ELR (cell line): ENCODE data around the gene NRP2.

Experiments used
- DNase-seq: peaks from one replicate; pipeline ENCODE4 v3.0.0-alpha.2; 2015; ENCODE audit warnings: low read depth

NRP2 gene

DNA sequence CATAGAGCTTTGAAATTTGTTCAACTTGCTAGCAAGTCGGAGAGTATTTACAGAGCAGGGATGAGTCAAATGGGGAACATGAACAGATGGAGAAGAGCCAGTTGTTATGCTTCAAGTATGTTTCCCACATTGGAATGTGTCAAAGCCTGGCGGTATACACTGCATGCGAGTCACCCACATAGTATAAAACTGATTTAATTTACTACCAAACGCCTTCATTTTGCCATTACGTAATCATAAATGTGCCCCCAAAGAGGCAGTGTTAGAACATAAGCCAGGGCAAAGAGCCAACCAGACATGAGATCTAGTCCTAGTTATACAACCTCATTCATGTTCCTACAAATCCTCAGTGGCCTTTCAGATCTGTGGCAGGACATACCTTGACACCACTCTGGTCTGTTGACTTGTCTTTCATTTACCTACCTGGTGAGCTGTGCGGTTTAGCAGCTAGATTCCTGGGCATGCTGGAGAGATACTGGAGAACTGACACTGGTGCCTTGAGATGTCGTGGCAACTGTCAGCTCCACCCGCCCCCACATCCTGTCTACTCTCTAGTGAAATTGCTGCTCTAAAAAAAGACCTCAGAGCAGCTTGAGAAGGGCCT is 21.7 kb upstream of the NRP2 start:
- DNase-seq = peak; percentile 81

DNA sequence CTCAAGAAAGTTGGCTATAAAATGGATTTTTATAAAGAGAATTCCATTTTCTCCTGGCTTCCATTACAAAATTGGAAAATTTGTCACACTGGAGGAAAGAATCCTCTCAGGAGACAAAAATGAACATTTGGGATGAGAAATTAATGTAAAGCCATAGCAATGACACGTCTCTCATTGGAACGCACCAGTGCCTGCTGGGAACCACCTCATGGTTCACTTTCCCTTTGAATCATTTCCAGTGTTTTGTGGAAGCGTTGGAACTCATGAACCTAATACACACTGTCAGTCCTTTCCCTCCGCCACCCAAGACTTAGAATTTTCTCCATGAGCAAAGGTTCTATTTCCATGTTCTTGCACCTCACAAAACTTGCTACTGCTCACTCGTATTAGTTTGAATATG is 21.0 kb upstream of the NRP2 start:
- no peak for DNase-seq

DNA sequence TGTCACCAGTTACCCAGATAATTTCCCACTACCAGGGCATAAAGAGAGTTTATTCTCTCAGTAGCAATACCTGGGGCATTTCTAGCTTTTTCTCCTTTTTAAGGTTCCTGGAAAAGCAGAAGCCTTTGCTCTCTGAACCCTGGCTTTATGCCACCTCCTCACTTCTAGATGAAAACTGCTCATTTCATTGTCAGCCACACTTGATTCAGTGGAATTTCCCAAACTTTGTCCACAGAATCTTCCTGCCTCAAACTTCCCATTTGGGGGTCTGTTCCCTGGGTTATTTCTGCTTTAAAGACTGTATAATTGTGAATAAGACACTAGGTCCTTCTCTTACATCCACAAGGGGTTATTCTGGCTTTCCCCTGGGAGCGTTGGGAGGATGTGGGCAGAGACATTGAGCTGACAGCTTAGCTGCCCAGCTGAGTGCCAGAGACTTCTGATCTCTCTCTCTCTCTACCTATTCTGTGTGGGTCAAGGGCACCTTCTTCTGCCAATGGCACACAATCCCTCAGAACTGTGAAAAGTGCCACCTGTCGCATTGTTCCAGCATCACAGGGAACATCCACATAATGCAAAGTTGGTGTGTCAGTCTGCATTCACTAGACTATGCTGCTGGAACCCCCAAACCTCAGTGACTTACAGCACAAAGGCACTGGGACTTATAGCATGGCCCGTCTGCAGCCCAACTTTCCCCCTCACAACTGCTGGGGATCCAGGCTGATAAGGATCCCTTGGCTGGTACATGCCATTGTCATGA is 19.9 kb upstream of the NRP2 start:
- no peak for DNase-seq

DNA sequence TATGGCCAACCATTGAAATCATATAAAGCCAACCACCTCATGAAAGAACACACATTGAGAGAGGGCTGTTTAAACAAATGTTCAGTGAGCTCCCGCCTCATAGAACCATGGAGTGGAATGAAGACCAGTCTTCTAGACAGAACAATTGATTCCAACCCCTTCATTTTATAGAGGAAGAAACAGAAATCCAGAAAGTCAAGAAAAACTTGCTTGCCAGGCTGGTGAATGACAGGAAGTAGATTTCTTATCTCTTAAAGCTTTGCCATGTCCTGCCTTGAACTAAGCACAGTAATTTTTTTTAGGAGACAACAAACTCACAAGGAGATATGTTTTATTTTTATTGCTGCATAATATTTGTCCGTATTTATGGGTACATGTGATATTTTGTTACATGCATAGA is 16.5 kb upstream of the NRP2 start:
- no peak for DNase-seq

DNA sequence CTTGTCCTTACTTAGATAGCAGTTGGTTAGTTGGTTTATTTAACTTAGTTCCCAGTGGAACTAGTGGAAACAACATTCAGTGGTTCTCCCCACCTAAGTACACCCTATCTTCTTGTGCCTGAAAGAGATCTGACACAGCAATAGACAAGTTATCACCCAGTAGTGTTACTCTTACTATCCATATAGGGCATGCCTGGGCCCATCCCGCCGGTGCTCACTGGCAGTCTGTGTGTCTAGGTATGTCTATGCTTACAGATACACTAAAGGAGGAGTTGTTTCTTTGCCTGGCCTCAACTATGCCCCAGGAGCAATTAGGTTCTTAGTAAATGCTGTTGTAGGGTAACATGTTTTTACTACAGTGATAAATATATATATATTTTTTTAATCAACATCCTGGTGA is 12.0 kb upstream of the NRP2 start:
- DNase-seq = no peak

DNA sequence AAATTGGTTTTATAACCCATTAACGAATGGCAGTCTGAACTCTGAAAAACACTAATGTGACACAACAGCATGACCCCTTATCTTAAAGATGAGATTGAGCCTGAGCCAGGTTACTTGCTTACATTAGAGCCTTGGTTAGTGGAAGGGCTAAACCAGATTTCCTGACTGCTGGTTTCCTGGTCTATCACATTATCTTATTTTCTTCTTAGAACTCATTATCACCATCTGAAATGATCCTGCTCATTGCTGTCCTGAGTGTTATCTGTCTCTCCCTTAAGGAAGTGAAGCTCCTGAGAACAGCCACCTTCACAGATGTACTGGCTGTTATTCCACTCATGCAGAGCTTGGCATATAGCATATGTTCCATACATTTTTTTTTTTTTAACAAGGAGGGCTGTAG is 9.0 kb upstream of the NRP2 start:
- no peak for DNase-seq

DNA sequence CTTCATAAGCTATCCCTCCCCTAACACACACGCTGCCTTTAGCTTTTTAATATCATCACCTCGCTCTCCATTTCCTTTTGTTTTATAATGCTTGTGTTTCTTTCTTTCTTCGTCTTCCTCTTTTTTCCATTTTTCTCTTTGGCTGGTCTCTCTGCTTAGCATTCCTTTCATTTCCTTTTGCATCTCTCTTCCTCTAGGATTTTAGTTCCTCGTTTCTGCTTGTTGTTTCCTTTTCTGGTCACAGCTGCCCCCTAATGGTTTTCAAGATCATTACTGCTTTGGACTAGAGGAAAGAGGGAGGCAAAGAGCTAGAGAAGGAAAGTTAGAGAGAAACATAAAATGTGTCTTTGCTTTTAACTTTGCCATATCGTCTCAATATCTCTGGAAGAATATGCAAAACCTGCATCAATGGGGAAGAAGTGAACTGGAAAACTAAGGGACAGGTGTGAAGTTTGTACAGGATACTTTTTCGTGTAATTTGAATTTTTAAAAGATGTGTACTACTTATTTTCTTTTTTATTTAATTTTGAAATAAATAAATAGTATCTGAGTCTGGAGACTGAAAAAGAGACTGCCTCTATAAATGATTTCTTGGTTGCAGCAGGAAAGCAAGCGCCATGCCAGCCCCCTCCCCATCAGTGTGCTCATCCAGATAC is 6.3 kb upstream of the NRP2 start:
- DNase-seq = peak; percentile 79

DNA sequence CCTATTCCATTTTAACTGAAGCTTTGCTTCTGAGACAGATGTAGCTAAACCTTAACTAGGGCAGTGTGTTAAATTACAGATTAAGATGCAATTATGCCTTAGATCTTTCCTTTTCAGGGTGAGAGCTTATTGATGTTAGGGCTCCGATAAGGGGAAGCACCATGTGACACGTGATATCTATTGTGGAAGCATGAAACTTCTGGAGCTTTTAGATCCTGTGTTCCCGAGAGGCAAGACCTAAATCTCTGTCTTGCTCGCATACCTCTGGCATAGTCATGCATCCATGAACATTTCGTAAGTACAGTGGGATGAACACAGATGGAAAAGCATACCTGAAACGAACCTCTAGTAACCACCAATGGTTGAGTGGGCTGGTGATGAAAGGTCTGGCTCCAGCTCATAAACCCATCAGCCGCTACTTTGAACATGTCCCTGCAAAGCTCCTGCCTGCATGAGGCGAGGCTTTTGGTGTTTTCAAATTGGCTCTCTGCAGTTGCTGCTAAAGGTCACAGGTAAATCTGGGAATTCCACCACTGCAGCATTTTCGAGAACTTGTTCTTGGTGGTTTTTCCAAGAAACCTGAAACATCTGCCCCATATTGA is 3.7 kb upstream of the NRP2 start:
- no peak for DNase-seq

DNA sequence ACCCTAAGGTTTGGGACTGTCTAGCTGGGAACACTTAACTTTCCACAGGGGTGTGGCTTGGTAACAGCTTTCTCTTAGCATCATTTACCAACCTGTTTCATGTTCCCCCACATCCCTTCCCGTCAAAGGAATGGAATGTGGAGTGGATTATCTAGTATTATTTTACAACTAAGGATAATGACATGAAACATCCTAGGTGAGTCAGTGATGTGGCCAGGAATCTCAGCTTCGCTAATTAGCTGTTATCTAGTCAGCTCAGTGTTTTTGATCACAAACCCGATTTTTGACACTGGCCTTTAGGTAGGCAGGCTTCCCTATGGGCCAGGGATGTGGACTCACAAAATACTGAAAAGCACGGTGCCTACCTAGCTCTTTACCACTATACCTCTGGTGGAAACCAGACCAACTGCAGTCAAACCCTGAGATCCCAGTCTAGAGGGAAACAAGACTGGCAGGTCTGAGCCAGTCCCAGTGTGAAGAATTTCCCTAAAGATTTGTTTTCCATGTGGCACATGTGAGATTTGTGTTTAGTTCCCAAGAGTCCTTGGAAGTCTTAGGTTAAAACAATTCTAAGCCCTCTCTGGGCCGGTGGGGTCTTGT is 2.8 kb upstream of the NRP2 start:
- DNase-seq = no peak

DNA sequence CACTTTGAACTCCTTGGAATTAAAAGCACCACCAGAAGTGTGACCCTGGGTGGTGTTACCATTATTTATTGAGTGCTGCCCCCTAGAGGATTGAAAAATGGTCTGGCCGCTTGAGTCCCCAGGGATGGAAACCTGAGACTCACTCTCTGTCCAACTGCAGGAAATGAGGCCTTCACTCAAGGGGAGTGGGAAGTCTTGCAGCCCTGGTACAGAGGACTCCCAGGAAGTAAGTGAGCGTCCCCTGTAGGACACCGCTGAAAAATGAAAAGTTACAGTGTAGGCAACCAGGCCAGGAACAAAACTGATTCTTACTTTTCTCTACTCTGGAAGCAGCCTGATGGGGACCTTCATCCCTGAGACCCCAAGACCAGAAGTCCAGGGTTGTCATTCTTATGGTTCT is 2.2 kb upstream of the NRP2 start:
- peak; percentile 93 for DNase-seq

DNA sequence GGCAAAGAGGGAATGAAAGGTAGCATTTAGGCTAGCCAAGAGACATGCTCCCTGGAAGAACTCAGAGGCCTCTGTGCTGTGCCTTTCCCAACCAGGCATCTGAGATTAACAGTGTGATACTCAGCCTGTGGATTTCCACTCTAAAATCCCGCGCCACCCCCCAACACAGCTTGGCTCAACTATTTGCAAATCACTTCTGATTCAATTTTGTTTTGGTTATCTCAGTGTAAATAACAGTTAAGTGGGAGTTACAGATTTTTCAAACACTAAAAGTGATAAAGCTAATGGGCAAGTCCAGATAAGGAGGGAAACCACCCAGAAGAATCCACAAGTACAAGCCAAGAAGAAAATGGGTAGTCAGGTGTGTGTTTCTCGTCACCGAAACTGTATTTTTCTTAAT is 1.4 kb upstream of the NRP2 start:
- no peak for DNase-seq

DNA sequence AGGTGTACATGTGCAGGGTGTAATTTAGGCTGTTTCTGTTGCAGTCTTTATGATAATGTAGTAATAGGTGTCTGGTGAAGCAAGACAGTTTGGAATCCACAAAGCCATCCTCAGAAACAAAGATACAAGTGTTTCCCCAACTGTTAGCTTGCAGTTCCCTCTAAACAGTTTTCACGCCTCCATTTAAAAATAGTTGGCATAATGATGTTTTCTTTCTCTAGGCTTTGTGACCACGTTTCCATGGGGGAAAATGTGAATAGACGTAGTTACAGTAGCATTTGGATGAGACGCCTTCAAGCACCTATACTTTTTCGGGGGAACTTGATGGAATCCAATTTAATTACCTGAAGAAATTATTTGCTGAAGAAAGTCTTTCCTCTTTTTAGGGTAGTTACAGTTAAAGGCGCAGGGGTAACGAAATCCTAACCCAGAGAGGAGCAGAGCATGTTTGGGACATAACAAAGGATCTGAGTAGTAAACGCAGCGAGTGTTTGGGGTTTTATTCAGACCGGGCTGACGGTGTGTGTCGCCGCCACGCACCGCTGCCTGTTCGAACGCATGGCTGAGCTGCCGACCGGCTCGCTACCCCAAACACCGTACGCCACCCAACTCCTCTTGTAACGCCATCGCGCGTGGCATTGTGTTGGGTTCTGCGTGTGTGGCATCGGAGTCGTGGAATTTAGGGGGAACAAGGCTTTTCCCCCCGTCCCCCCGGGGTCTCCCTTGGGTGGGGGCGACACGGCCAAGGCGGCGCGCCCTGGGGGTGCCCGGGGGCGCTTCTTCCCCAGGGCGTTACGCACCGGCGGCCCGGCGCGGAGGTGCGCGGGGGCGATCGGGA is 681 bp upstream of the NRP2 start:
- DNase-seq = no peak

DNA sequence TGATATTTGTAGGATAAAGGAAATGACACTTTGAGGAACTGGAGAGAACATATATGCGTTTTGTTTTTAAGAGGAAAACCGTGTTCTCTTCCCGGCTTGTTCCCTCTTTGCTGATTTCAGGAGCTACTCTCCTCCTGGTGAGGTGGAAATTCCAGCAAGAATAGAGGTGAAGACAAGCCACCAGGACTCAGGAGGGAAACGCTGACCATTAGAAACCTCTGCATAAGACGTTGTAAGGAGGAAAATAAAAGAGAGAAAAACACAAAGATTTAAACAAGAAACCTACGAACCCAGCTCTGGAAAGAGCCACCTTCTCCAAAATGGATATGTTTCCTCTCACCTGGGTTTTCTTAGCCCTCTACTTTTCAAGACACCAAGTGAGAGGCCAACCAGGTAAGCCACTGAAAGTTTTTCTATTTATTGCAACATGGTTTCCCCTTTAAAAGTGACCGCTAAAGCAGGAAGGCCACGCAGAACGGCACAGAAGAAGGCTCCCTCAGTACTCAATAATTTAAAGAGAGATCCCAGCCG is 735 bp downstream of the NRP2 start:
- no peak for DNase-seq

DNA sequence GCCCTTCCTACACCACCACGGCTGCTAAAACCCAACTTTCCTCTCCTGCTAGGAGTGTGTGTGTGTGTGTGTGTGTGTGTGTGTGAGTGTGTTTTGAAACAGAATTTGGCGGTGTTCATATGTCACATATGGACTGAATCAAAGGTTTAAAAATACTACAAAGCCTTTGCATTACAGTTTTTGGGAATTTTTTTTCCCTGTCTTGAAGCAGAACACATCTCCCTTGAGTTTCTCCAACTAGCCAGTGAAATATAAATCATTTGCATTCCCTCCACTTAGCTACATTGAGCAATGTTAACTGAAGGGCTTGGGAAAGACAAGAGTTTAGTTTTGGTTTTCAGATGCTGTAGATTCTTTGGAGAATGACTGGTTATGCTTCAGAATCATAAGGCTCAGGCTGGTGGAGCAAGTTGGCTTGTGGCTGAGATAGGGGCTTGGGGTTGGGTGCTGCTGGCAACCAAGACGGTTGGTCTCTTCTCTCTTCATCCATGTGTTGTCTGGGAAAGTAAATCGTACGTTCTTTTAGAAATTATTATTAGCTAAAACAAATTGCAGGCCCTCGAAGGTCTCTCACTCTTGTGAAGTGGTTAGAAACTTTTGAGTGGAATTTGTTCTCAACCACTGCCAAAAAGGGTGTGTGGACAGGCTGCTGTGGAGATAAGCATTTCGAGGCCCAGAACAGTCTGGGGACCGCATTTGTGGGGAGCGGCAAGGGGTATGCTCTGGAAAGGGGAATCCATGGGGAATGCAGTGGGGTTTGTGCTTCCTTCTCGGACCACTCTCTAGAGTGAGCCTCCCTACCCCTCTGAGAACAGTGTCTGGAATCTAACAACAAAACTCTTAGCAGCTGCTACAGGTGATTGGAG is 1.4 kb downstream of the NRP2 start:
- DNase-seq = peak; percentile 56

DNA sequence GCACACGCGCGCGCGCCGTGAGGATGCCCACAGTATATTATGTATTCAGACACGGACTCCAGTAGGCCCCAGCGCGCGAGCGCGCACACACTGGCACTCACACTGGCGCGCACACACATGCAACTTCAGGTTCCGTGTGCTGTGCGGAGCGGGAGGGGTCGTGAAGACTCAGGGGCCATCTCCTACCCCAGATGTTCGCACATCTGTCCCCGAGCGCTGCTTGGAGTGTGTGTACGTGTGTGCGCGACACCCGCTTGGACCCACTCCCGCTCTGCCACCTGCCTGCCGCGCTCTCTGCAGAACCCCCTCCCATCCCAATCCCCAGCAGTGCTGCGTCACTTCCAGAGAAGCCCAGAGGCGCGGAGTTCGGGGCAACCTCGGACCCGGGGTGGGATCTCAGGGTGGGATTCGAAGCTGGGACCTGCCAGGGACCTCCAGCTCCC is 2.6 kb downstream of the NRP2 start:
- DNase-seq = no peak

DNA sequence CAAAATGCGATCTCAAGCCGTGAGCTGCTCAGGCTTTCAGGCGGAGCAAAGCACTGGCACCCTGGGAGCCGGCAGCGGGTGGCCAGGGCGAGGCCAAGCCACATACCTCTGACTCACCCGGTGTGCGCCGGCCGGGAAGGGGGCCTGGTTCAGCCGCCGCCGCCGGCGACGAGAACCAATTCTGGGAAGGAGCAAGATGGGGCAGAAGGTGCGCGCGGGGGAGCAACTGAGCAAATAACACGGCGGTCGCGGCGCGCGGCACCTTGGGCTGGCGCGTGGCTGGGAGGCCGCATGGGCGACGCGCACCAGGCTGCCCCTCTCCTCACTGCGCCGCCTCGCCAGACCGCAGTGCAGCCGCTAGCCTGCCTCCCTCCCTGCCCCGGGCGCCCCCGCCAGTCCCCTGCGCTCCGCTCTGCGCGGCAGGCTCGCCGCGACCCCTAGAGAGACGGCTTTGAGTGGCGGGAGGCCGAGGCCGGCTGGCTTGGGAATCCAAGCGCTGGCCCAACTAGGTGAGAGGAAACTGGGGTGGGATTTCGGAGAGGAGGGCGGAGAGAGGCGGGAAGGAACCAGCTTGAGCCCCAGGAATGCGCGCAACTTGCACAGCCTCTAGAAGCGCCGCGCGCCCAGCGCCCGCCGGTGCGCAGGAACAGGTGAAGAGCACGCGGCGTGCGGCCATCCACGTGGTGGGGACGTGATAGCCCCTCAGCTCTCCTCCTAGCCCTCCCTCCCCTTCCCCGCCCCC is 3.2 kb downstream of the NRP2 start:
- DNase-seq = peak; percentile 79

DNA sequence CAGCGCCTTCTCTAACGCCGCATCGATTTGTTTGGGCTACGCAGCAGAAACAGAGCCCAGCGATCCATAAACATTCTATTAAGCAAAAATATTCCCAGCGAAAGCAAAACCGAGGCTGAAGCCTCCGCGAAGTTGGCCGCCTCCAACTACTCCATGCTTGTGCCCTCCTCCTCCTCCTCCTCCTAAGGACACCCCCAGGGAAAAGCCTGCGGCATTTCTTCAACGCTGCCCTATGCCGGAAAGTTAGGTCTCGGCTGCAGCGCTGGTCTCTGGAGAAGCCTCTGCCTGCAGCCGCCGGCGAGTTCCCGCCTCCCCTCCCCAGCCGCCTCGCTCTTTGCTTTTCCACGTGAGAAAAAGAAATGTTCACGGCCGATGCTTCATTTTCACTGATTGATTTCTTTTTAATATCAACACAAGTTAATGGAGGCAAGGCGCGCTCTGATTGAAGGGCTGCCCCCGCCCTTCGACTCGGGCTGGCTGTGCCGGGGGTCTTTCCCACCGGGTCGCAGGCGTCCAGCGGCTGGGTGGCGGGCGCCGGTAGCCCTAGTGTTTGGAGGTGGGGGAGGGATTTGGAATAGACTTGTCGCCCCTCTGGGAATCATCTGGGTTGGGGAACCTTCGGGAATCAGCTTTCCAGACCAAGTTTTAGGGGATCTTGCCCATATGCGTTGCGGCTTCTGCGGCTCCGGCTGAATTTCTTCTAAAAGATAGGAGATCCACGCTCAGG is 3.9 kb downstream of the NRP2 start:
- peak; percentile 57 for DNase-seq

DNA sequence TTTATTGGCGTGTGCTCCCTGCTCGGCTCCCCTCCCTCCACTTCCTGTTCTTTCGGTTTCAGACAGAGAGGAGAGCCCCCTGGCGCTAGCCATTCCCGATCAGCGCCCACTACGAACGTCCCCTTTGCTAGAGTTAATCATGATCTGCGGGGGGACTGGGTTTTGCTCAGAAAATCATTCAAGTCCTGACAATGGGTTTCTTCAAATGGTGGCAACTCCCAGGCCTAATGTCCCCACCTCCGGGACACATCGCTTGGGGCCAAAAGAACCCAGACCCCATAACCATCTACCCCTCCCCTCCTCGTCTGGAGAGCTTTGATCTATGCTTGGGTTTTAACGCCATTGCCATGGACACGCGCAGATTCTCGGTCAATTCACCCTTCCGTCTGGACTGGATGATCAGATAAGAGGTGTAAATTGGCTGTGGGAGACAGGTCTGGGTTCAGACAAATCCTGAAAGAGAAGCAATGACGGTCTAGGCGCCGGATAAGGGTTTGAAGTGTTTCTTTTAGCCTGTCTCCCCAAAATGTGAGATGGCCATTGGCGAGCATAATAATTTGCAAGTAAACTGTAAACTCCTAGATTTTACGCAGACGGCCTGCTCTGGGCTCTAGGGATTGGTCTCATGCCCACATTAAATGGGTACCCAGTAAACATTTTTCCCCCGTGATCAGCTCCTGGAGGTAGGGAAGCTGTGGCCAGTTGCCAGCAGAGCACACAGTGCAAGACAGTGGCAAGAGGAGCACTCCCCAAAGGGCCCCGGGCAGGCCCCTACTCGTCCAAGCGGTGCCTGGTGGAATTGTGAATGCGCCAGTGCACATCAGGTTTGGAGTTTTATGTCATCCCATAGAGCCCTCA is 4.7 kb downstream of the NRP2 start:
- no peak for DNase-seq
